Endodermal cell (in vitro differentiated cells): ENCODE measurements around the gene HAGH. TPM values are rescaled to one million over a fixed set of nuclear protein-coding genes. Genes with fewer than 3 reads are reported as not detected.

ENCODE experiments used
- DNase-seq: peaks from one replicate; pipeline ENCODE4 v3.0.0-alpha.2; 2017
- H3K27ac ChIP-seq: 2 replicates; pipeline ENCODE4 v1.5.1; 2013; ENCODE audit warnings: mild to moderate bottlenecking, low read depth, low read length, moderate library complexity
- H3K27me3 ChIP-seq: 2 replicates; pipeline ENCODE4 v1.6.1; 2013; ENCODE audit warnings: mild to moderate bottlenecking, low read length, moderate library complexity; ENCODE audit not compliant: insufficient read depth, control insufficient read depth, poor library complexity, severe bottlenecking
- H3K36me3 ChIP-seq: 2 replicates; pipeline ENCODE4 v1.7.0; 2013; ENCODE audit warnings: mild to moderate bottlenecking, low read length, moderate library complexity; ENCODE audit not compliant: control insufficient read depth, insufficient read depth
- H3K4me1 ChIP-seq: one replicate; pipeline ENCODE4 v1.7.0; 2013; ENCODE audit warnings: low read length; ENCODE audit not compliant: control insufficient read depth, insufficient read depth
- H3K4me3 ChIP-seq: 2 replicates; pipeline ENCODE4 v1.5.1; 2013; ENCODE audit warnings: mild to moderate bottlenecking, low read length, moderate library complexity
- H3K9ac ChIP-seq: 2 replicates; pipeline ENCODE4 v1.6.1; 2013; ENCODE audit warnings: mild to moderate bottlenecking, low read length, moderate library complexity; ENCODE audit not compliant: poor library complexity, severe bottlenecking; ENCODE audit errors: extremely low read depth
- H3K9me3 ChIP-seq: 2 replicates; pipeline ENCODE4 v1.6.1; 2013; ENCODE audit warnings: mild to moderate bottlenecking, low read length, moderate library complexity; ENCODE audit not compliant: control insufficient read depth
- H3K27ac Mint-ChIP-seq: 2 replicates; pipeline ENCODE4 v1.8.0; 2020; ENCODE audit warnings: mixed read lengths
- H3K27me3 Mint-ChIP-seq: 2 replicates; pipeline ENCODE4 v1.8.0; 2021; ENCODE audit warnings: mild to moderate bottlenecking, mixed read lengths; ENCODE audit not compliant: insufficient read depth
- H3K36me3 Mint-ChIP-seq: 2 replicates; pipeline ENCODE4 v1.8.0; 2020; ENCODE audit warnings: low read depth, mixed read lengths
- H3K4me1 Mint-ChIP-seq: 2 replicates; pipeline ENCODE4 v1.8.0; 2020; ENCODE audit warnings: mixed read lengths
- H3K4me3 Mint-ChIP-seq: 2 replicates; pipeline ENCODE4 v1.8.0; 2020; ENCODE audit warnings: mild to moderate bottlenecking, moderate library complexity, mixed read lengths
- H3K9me3 Mint-ChIP-seq: 2 replicates; pipeline ENCODE4 v1.8.0; 2020; ENCODE audit warnings: mild to moderate bottlenecking, mixed read lengths
- CTCF ChIP-seq: fragments of 200-600 bp; sonication (generic); conservative IDR thresholded peaks from 2 replicates; pipeline ENCODE4 v1.5.0; 2021; ENCODE audit warnings: antibody characterized with exemption, mild to moderate bottlenecking
- WGBS, 2 experiments: methylation state at CpG; one replicate each; pipeline versions ENCODE4 v1.1.5 to v1.1.7; 2013; ENCODE audit warnings: missing lambda C conversion rate in 2 of 2, mixed read lengths in 1 of 2; ENCODE audit not compliant: insufficient coverage in 1 of 2, insufficient read length in 1 of 2; 5-methylcytosine and 5-hydroxymethylcytosine counted together
- total RNA-seq, 2 donors: library from RNA; stranded (reverse); fragmentation: NEBNext Ultra II Directional in 1 of 2; extraction: Animal tissue kit (Norgen Biotek cat#: 25700) in 1 of 2; gene quantifications; 2 replicates in 1 of 2; 3 replicates in 1 of 2; pipeline ENCODE4 v1.2.1, GENCODE V29; 2021

The HAGH gene
- total RNA-seq, 2 donors from 2014 or later, result 47.8 to 52.9 TPM

- peaks cover 8% of the 10 kb centered on the region for H3K4me1 ChIP-seq
- peaks cover 19% of the 10 kb centered on the region for H3K36me3 ChIP-seq
- H3K4me3 ChIP-seq, result no peak overlapping the region
- no peak for DNase-seq
- H3K9ac ChIP-seq, result no peak overlapping the region
- H3K4me3 Mint-ChIP-seq, result no peak overlapping the region
- H3K27me3 Mint-ChIP-seq, result no peaks in the 10 kb centered on the region
- peaks cover 10% of the 10 kb centered on the region for H3K4me1 Mint-ChIP-seq
- H3K9me3 Mint-ChIP-seq, result no peaks in the 10 kb centered on the region
- no peaks in the 10 kb centered on the region for H3K9me3 ChIP-seq
- no peak overlapping the region for H3K27ac ChIP-seq
- TF ChIP-seq CTCF, result no peak
- H3K27me3 ChIP-seq, result no peaks in the 10 kb centered on the region
- H3K27ac Mint-ChIP-seq, result peak overlapping the region; percentile 66
- 92 to 95% methylated on average over 21 to 33 of the region's 34 CpGs for WGBS, 2 experiments
- H3K36me3 Mint-ChIP-seq, result peaks cover 11% of the 10 kb centered on the region
Observed at GRCh38 chr16:1778200-1779179, 48.1 kb downstream of the HAGH start.

DNA sequence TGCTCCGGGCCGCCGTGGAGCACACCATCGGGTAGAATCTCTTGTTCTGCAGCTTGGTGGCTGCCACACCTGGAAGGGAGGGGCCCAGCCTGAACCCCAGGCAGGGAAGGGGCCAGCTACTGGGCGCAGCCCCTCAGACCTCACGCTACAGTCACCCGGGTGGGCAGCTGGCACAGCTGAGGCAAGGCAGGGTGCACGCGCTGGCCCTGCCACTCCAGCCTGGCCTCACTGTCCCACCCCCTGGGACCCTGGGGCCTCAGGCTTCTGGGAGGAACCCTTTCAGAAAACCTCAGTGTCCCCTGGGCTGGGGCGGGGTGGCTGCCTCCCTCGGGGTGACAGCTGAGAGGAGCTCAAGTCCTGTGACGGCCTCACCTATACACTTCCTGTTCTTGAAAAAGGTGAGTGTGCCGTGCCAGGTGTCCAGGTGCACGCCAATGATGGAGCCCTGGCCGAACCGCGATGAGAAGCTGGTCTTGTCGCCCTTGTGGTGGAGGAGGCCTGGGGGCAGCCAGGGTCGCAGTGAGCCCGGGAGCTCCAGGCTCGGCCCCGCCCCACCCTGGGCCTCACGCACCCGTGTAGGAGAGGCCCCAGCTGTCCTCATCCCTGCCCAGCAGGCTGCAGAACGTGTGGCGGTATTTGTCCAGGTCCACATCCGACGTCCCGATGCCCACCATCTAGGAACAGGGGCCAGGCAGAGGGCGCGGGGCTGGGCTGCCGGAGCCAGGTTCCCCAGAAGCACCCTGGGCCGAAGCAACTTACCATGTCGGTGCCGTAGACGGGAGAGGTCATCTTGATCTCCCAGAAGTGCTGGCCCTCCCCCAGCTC lies 49.0 kb downstream of the HAGH start:
- Mint-ChIP-seq H3K27ac (no peak overlapping the region), H3K4me1 (peaks cover 7% of the 10 kb centered on the region)
- no peaks in the 10 kb centered on the region for H3K9me3 ChIP-seq

More for the DNA sequence above, 49.0 kb downstream of the HAGH start:
- 88 to 94% methylated on average over 31 to 36 of the region's 36 CpGs for WGBS, 2 experiments
- peaks cover 19% of the 10 kb centered on the region for H3K36me3 ChIP-seq
- no peak overlapping the region for H3K4me3 ChIP-seq
- H3K4me1 ChIP-seq, result peaks cover 8% of the 10 kb centered on the region
- Mint-ChIP-seq H3K9me3 (no peaks in the 10 kb centered on the region), H3K36me3 (peaks cover 11% of the 10 kb centered on the region), H3K4me3 (no peak overlapping the region), H3K27me3 (no peaks in the 10 kb centered on the region)
- H3K9ac ChIP-seq, result no peak overlapping the region
- TF ChIP-seq CTCF, result no peak
- H3K27me3 ChIP-seq, result no peaks in the 10 kb centered on the region
- H3K27ac ChIP-seq, result no peak overlapping the region
- DNase-seq, result no peak
